ENCODE data around the gene TTLL11. TPM values are rescaled to one million over a fixed set of nuclear protein-coding genes. Genes with fewer than 3 reads are reported as not detected.

TTLL11 gene
- total RNA-seq, 1 experiment from 2014 or later = 1.5 TPM

DNA sequence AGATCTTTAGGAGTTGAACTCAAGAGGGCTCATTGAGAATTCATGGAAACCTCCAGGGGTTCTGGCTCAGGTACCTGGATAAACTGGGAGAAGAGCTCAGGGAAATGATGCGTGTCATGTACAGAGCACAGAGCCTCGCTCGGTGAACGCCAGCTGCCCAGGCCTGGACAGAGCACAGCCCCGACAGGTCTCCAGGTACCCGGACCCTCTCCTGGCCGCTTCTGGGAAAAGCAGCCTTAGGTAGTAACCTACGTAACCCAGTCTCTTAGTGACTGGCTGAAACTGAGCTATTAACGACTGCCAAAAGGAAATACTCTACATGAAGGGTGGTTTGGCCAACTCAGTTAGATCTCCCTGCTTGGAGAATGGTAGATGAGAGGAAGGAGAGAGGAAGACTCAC is 157.4 kb downstream of the TTLL11 start:
- no peak overlapping the region for H3K14ac ChIP-seq (ENCODE audit: insufficient read depth, low read length)
- WGBS (ENCODE audit: extremely low coverage, insufficient read length, low lambda C conversion rate) = no CpG with 5 or more reads among the region's 9 CpGs
- H3K27me3 Mint-ChIP-seq (ENCODE audit: low read depth) = peaks cover 6% of the 10 kb centered on the region
- H3K27me3 ChIP-seq (ENCODE audit: insufficient read depth, low read length) = no peaks in the 10 kb centered on the region
- H3K9me3 ChIP-seq (ENCODE audit: control insufficient read depth, low read depth, low read length) = no peaks in the 10 kb centered on the region
- H3K4me1 Mint-ChIP-seq = peaks cover 10 to 15% of the 10 kb centered on the region in 2 experiments
- no peak overlapping the region for H3K4me3 Mint-ChIP-seq
- no peak overlapping the region for H3K9ac ChIP-seq (ENCODE audit: extremely low read depth, insufficient read length, low read length)
- no peak overlapping the region for H2BK120ac ChIP-seq (ENCODE audit: low read depth, low read length, poor library complexity, severe bottlenecking)
- H3K56ac ChIP-seq (ENCODE audit: insufficient read length, low read depth, low read length) = no peak overlapping the region
- H3K27ac ChIP-seq (ENCODE audit: insufficient read length, low read depth, low read length) = no peak overlapping the region
- no peak overlapping the region for H2AFZ ChIP-seq (ENCODE audit: low read length)
- no peak overlapping the region for H3T11ph ChIP-seq (ENCODE audit: low read length)
- peak; percentile 72 for DNase-seq
- H2BK15ac ChIP-seq (ENCODE audit: low read depth, low read length) = no peak overlapping the region
- no peak overlapping the region for H3K18ac ChIP-seq (ENCODE audit: insufficient read length, low read depth, low read length)
- H4K20me1 ChIP-seq (ENCODE audit: control insufficient read depth, insufficient read depth, insufficient read length) = no peaks in the 10 kb centered on the region
- no peaks in the 10 kb centered on the region for H3K9me3 Mint-ChIP-seq
- no peak overlapping the region for H3K23ac ChIP-seq (ENCODE audit: insufficient read length, low read depth, low read length)
- no peaks in the 10 kb centered on the region for H3K79me2 ChIP-seq (ENCODE audit: insufficient read depth, low read length)
- no peak overlapping the region for H3K4me2 ChIP-seq (ENCODE audit: insufficient read depth, insufficient read length, low read length)
- H2AK5ac ChIP-seq (ENCODE audit: insufficient read length, low read length) = no peak overlapping the region
- peak; percentile 56 for TF ChIP-seq CTCF (conservative IDR thresholded peaks at IDR 0.05)
- peaks cover 2% of the 10 kb centered on the region; the same call in 1 of the 2 replicates for H3K4me1 ChIP-seq (ENCODE audit: insufficient read depth, low read length)
- H4K5ac ChIP-seq (ENCODE audit: insufficient read length, low read depth, low read length) = no peak overlapping the region
- no peaks in the 10 kb centered on the region for H3K79me1 ChIP-seq (ENCODE audit: insufficient read depth, low read depth, low read length, poor library complexity, severe bottlenecking)
- H4K91ac ChIP-seq (ENCODE audit: insufficient read length, low read depth, low read length) = no peak overlapping the region
- H3K36me3 Mint-ChIP-seq (ENCODE audit: insufficient read depth in 1 of 3, low read depth in 3 of 3) = no peaks in the 10 kb centered on the region
- H3K4ac ChIP-seq (ENCODE audit: low read depth, low read length) = no peak overlapping the region
- no peak overlapping the region for H4K8ac ChIP-seq (replicated peaks; ENCODE audit: insufficient read length, low read depth, low read length)
- no peak overlapping the region for H2BK12ac ChIP-seq (ENCODE audit: insufficient read length, low read depth, low read length)
- H2BK5ac ChIP-seq (ENCODE audit: insufficient read length, low read length) = no peak overlapping the region
- H3K23me2 ChIP-seq (ENCODE audit: insufficient read length, low read depth, low read length, poor library complexity, severe bottlenecking) = no peaks in the 10 kb centered on the region
- no peak overlapping the region for H2BK20ac ChIP-seq (ENCODE audit: low read depth, low read length, poor library complexity, severe bottlenecking)
- H3K27ac Mint-ChIP-seq = no peak overlapping the region

Data from H9 (cell line).